Measurements from ENCODE around the gene CORT. TPM values are rescaled to one million over a fixed set of nuclear protein-coding genes. Genes with fewer than 3 reads are reported as not detected.

CORT gene
- total RNA-seq, 1 donor = not detected

- DNase-seq (ENCODE audit: low read depth) = peak; percentile 79
- H3K4me3 ChIP-seq (ENCODE audit: low read depth, low read length) = peak within 1 kb of the TSS; percentile 90
- TF ChIP-seq CTCF (IDR thresholded peaks at IDR 0.05; ENCODE audit: insufficient read depth, low read depth, low read length) = no peak
Measured at GRCh38 chr1:10474613-10475507, 25.0 kb downstream of the CORT start, which contains the start of gene PEX14. PEX14 (plus strand) TSS chr1:10474950; CDS start chr1:10474967, 17 bp downstream.

- peak overlapping the region; percentile 90 for H3K4me3 ChIP-seq (ENCODE audit: low read depth, low read length)
- DNase-seq (ENCODE audit: low read depth) = no peak
- TF ChIP-seq CTCF (IDR thresholded peaks at IDR 0.05; ENCODE audit: insufficient read depth, low read depth, low read length) = no peak
Measured at GRCh38 chr1:10475510-10475909, 25.7 kb downstream of the CORT start.

GRCh38 chr1:10479296-10479695, 29.5 kb downstream of the CORT start:
- no peak for DNase-seq (ENCODE audit: low read depth)
- no peak for TF ChIP-seq CTCF (IDR thresholded peaks at IDR 0.05; ENCODE audit: insufficient read depth, low read depth, low read length)
- H3K4me3 ChIP-seq (ENCODE audit: low read depth, low read length) = no peak overlapping the region

GRCh38 chr1:10480614-10481013, 30.8 kb downstream of the CORT start:
- DNase-seq (ENCODE audit: low read depth) = no peak
- no peak for TF ChIP-seq CTCF (IDR thresholded peaks at IDR 0.05; ENCODE audit: insufficient read depth, low read depth, low read length)

GRCh38 chr1:10484521-10484920, 34.7 kb downstream of the CORT start:
- no peak for TF ChIP-seq CTCF (IDR thresholded peaks at IDR 0.05; ENCODE audit: insufficient read depth, low read depth, low read length)
- H3K4me3 ChIP-seq (ENCODE audit: low read depth, low read length) = no peak overlapping the region
- no peak for DNase-seq (ENCODE audit: low read depth)

More at GRCh38 chr1:10480614-10481013, 30.8 kb downstream of the CORT start:
- H3K4me3 ChIP-seq (ENCODE audit: low read depth, low read length) = no peak overlapping the region

GRCh38 chr1:10489291-10490055, 39.6 kb downstream of the CORT start:
- TF ChIP-seq CTCF (IDR thresholded peaks at IDR 0.05; ENCODE audit: insufficient read depth, low read depth, low read length) = no peak
- no peak overlapping the region for H3K4me3 ChIP-seq (ENCODE audit: low read depth, low read length)
- DNase-seq (ENCODE audit: low read depth) = no peak
